Stimulated activated CD8-positive, alpha-beta memory T cell treated with anti-CD3 and anti-CD28 coated beads, Interleukin-7, amount 100 ng/mL, for 4 hours (primary cell): ENCODE measurements around the gene GRID1.
"Not testable (repeated sequence)": the region's sequence is repeated elsewhere in the genome, so short reads cannot be mapped to it uniquely, and the experiment has no call there.

Experiments
- DNase-seq, 2 donors: peaks; one replicate each; pipeline ENCODE4 v3.0.0-alpha.2; 2020; ENCODE audit warnings: low read depth in 2 of 2

Gene GRID1

GRCh38 chr10:86191166-86191565 lies 175.4 kb downstream of the GRID1 start:
- no peak for DNase-seq

GRCh38 chr10:86190291-86190690 lies 176.3 kb downstream of the GRID1 start:
- DNase-seq: no peak

- DNase-seq: no peak
These were observed 176.7 kb downstream of the GRID1 start for GRCh38 chr10:86189891-86190290.

GRCh38 chr10:86188796-86189558 lies 177.6 kb downstream of the GRID1 start:
- no peak for DNase-seq

- DNase-seq: no peak
These were observed 178.3 kb downstream of the GRID1 start for GRCh38 chr10:86188326-86188725.

- DNase-seq: no peak
These were observed 178.9 kb downstream of the GRID1 start for GRCh38 chr10:86187499-86188239.

- DNase-seq: no peak
These were observed 180.0 kb downstream of the GRID1 start for GRCh38 chr10:86186633-86187032.

- DNase-seq: no peak
These were observed 184.0 kb downstream of the GRID1 start for GRCh38 chr10:86182595-86182994.

- no peak for DNase-seq
These were observed 184.4 kb downstream of the GRID1 start for GRCh38 chr10:86182150-86182549.

GRCh38 chr10:86180861-86181260 lies 185.7 kb downstream of the GRID1 start:
- DNase-seq: no peak

GRCh38 chr10:86179961-86180360 lies 186.6 kb downstream of the GRID1 start:
- no peak for DNase-seq

GRCh38 chr10:86179153-86179524 lies 187.5 kb downstream of the GRID1 start:
- DNase-seq: no peak

- DNase-seq: no peak
These were observed 188.0 kb downstream of the GRID1 start for GRCh38 chr10:86178401-86179152.

- no peak for DNase-seq
These were observed 188.9 kb downstream of the GRID1 start for GRCh38 chr10:86177537-86178155.

GRCh38 chr10:86176850-86177536 lies 189.6 kb downstream of the GRID1 start:
- no peak for DNase-seq

- DNase-seq: not testable (repeated sequence)
These were observed 191.1 kb downstream of the GRID1 start for GRCh38 chr10:86175476-86175875.

- no peak for DNase-seq
These were observed 194.3 kb downstream of the GRID1 start for GRCh38 chr10:86172301-86172700.

GRCh38 chr10:86170255-86171108 lies 196.1 kb downstream of the GRID1 start:
- no peak for DNase-seq

GRCh38 chr10:86169506-86170254 lies 196.9 kb downstream of the GRID1 start:
- no peak for DNase-seq

- no peak for DNase-seq
These were observed 197.5 kb downstream of the GRID1 start for GRCh38 chr10:86169066-86169465.
